CD4-positive, alpha-beta memory T cell (primary cell): ENCODE results near the gene FRMD4B. TPM values are rescaled to one million over a fixed set of nuclear protein-coding genes. Genes with fewer than 3 reads are reported as not detected.

Source experiments
- CTCF ChIA-PET: fragments of 350-600 bp; sonication (Branson Sonifier 250); formaldehyde crosslinking; loops from one replicate; lab custom pipeline; 2021; ENCODE audit warnings: inconsistent platforms; ENCODE audit not compliant: partially characterized antibody; lab: Charles Lee
- POLR2A ChIA-PET: fragments of 350-600 bp; sonication (Branson Sonifier 250); formaldehyde crosslinking; loops from one replicate; lab custom pipeline; 2021; ENCODE audit not compliant: partially characterized antibody; lab: Charles Lee
- DNase-seq, 5 donors: peaks; one replicate each; pipeline versions ENCODE4 v3.0.0 to v3.0.0-alpha.2; 2020 to 2022; ENCODE audit warnings: mixed read lengths in 1 of 5
- H3K27ac ChIP-seq: one replicate; pipeline ENCODE4 v1.7.0; 2013; ENCODE audit warnings: low read depth, low read length
- H3K27me3 ChIP-seq: 2 replicates; pipeline ENCODE4 v1.7.0; 2013; ENCODE audit warnings: mild to moderate bottlenecking, low read length, moderate library complexity; ENCODE audit not compliant: insufficient read depth
- H3K36me3 ChIP-seq: 2 replicates; pipeline ENCODE4 v1.7.0; 2013; ENCODE audit warnings: mild to moderate bottlenecking, low read length, moderate library complexity; ENCODE audit not compliant: insufficient read depth
- H3K4me1 ChIP-seq: 2 replicates; pipeline ENCODE4 v1.7.0; 2013; ENCODE audit warnings: mild to moderate bottlenecking, low read length, moderate library complexity; ENCODE audit not compliant: insufficient read depth
- H3K4me3 ChIP-seq, 2 donors: one replicate each; pipeline ENCODE4 v1.7.0; 2013; ENCODE audit warnings: low read length in 2 of 2, mild to moderate bottlenecking in 1 of 2
- H3K9me3 ChIP-seq, 2 donors: one replicate each; pipeline ENCODE4 v1.7.0; 2013; ENCODE audit warnings: low read length in 2 of 2, control low read depth in 1 of 2; ENCODE audit not compliant: control insufficient read depth in 1 of 2
- H3K27ac Mint-ChIP-seq, 7 donors: one replicate each; pipeline ENCODE4 v1.8.0; 2020 to 2021; ENCODE audit warnings: mixed read lengths in 7 of 7, mild to moderate bottlenecking in 6 of 7, inconsistent platforms in 3 of 7, moderate library complexity in 3 of 7
- H3K27me3 Mint-ChIP-seq, 2 donors: one replicate each; pipeline ENCODE4 v1.8.0; 2020 to 2021; ENCODE audit warnings: mixed read lengths in 2 of 2
- H3K36me3 Mint-ChIP-seq, 2 donors: one replicate each; pipeline ENCODE4 v1.8.0; 2020 to 2021; ENCODE audit warnings: mixed read lengths in 2 of 2, inconsistent platforms in 1 of 2, mild to moderate bottlenecking in 1 of 2
- H3K4me1 Mint-ChIP-seq, 4 donors: one replicate each; pipeline ENCODE4 v1.8.0; 2020 to 2021; ENCODE audit warnings: mixed read lengths in 4 of 4, mild to moderate bottlenecking in 1 of 4
- H3K4me3 Mint-ChIP-seq, 8 donors: one replicate each; pipeline ENCODE4 v1.8.0; 2020 to 2021; ENCODE audit warnings: mixed read lengths in 8 of 8, mild to moderate bottlenecking in 7 of 8, moderate library complexity in 6 of 8, inconsistent platforms in 3 of 8
- H3K9me3 Mint-ChIP-seq, 8 donors: one replicate each; pipeline ENCODE4 v1.8.0; 2020 to 2021; ENCODE audit warnings: mixed read lengths in 8 of 8, mild to moderate bottlenecking in 5 of 8, inconsistent platforms in 3 of 8, moderate library complexity in 1 of 8
- intact Hi-C: fragments of 100-400 bp; cut with micrococcal nuclease; formaldehyde crosslinking; loops from one replicate; pipeline ENCODE4 v1.15.1; 2023
- polyA plus RNA-seq, 2 donors: library from polyadenylated mRNA; unstranded; fragments of 300-500 nt; fragmentation: Illumina TruSeq; gene quantifications; one replicate each; pipeline ENCODE4 v1.2.3, GENCODE V29; 2021
- total RNA-seq, 2 experiments: library from RNA; stranded (reverse); gene quantifications; one replicate each; pipeline ENCODE4 v1.2.3, GENCODE V29; 2021

FRMD4B gene
- total and polyA plus RNA-seq, 4 experiments from 2014 or later, result 3.1 to 18.3 (median 13.5) TPM

- H3K27me3 ChIP-seq, result no peaks in the 10 kb centered on the region
- no peak overlapping the region for H3K27ac ChIP-seq
- ChIA-PET CTCF (interaction anchor here (0.7 to 5.2 kb wide), 8 partner anchors 9 to 131 kb away, joined by 3 to 49 read pairs (median 4); no protein-coding TSS in a partner anchor), POLR2A (no interaction called here)
- peaks cover 15% of the 10 kb centered on the region for H3K4me1 ChIP-seq
- peaks cover 10 to 18% (median 16%) of the 10 kb centered on the region in 4 donors for H3K4me1 Mint-ChIP-seq
- no peaks in the 10 kb centered on the region for H3K27me3 Mint-ChIP-seq
- peak overlapping the region in 4 of 7 donors; percentile 9 to 57 (median 33) for H3K27ac Mint-ChIP-seq
- peaks cover 16% of the 10 kb centered on the region for H3K36me3 ChIP-seq
- H3K36me3 Mint-ChIP-seq, result peaks cover 52 to 71% of the 10 kb centered on the region in 2 donors
- DNase-seq, result no peak
- H3K4me3 ChIP-seq, result no peak overlapping the region
- H3K4me3 Mint-ChIP-seq, result no peak overlapping the region
- H3K9me3 Mint-ChIP-seq, result no peaks in the 10 kb centered on the region
- H3K9me3 ChIP-seq, result no peaks in the 10 kb centered on the region
- intact Hi-C loops, result no loop called here
Measured at GRCh38 chr3:69174871-69175737, 210.8 kb downstream of the FRMD4B start.

GRCh38 chr3:69174445-69174844 is 211.4 kb downstream of the FRMD4B start:
- H3K9me3 Mint-ChIP-seq, result no peaks in the 10 kb centered on the region
- no peak for DNase-seq
- ChIA-PET CTCF (interaction anchor here (1.0 to 5.2 kb wide), 6 partner anchors 9 to 132 kb away, joined by 3 to 49 read pairs (median 4); no protein-coding TSS in a partner anchor), POLR2A (interaction anchor here (0.6 kb wide), 1 partner anchor 161 kb away, joined by 3 read pairs; the partner anchor contains the start of gene EOGT)
- peaks cover 7 to 14% (median 12%) of the 10 kb centered on the region in 4 donors for H3K4me1 Mint-ChIP-seq
- Histone ChIP-seq H3K4me3 (no peak overlapping the region), H3K4me1 (peaks cover 10% of the 10 kb centered on the region), H3K27me3 (no peaks in the 10 kb centered on the region), H3K36me3 (peaks cover 12% of the 10 kb centered on the region), H3K9me3 (no peaks in the 10 kb centered on the region), H3K27ac (no peak overlapping the region)
- no peaks in the 10 kb centered on the region for H3K27me3 Mint-ChIP-seq
- H3K36me3 Mint-ChIP-seq, result peaks cover 49 to 69% of the 10 kb centered on the region in 2 donors
- H3K4me3 Mint-ChIP-seq, result no peak overlapping the region
- intact Hi-C loops, result no loop called here
- H3K27ac Mint-ChIP-seq, result peak overlapping the region in 2 of 7 donors; percentile 22 to 57

- H3K27me3 ChIP-seq, result no peaks in the 10 kb centered on the region
- ChIA-PET CTCF (interaction anchor here (0.6 to 5.2 kb wide), 2 partner anchors 10 to 66 kb away, joined by 3 to 49 read pairs; no protein-coding TSS in a partner anchor), POLR2A (no interaction called here)
- no peak for DNase-seq
- H3K36me3 ChIP-seq, result peaks cover 12% of the 10 kb centered on the region
- H3K27me3 Mint-ChIP-seq, result no peaks in the 10 kb centered on the region
- H3K9me3 Mint-ChIP-seq, result no peaks in the 10 kb centered on the region
- H3K4me3 ChIP-seq, result no peak overlapping the region
- H3K27ac ChIP-seq, result no peak overlapping the region
- H3K27ac Mint-ChIP-seq, result peak overlapping the region in 2 of 7 donors; percentile 30 to 36
- H3K9me3 ChIP-seq, result no peaks in the 10 kb centered on the region
- H3K4me1 Mint-ChIP-seq, result no peaks in the 10 kb centered on the region
- H3K4me3 Mint-ChIP-seq, result no peak overlapping the region
- H3K36me3 Mint-ChIP-seq, result peaks cover 29 to 56% of the 10 kb centered on the region in 2 donors
- H3K4me1 ChIP-seq, result no peaks in the 10 kb centered on the region
- intact Hi-C loops, result no loop called here
Measured at GRCh38 chr3:69172058-69172457, 213.8 kb downstream of the FRMD4B start.

GRCh38 chr3:69166446-69166845 is 219.4 kb downstream of the FRMD4B start:
- Mint-ChIP-seq H3K27ac (peak overlapping the region in 1 of 7 donors; percentile 6), H3K27me3 (peaks cover 0 to 2% of the 10 kb centered on the region in 2 donors), H3K9me3 (no peaks in the 10 kb centered on the region), H3K36me3 (peaks cover 9 to 20% of the 10 kb centered on the region in 2 donors), H3K4me1 (peaks cover 0 to 5% (median 3%) of the 10 kb centered on the region in 4 donors), H3K4me3 (no peak overlapping the region)
- H3K4me1 ChIP-seq, result no peaks in the 10 kb centered on the region
- ChIA-PET POLR2A (no interaction called here), CTCF (interaction anchor here (1.6 to 14.2 kb wide), 2 partner anchors 143 to 245 kb away, joined by 3 to 529 read pairs; no protein-coding TSS in a partner anchor)
- H3K9me3 ChIP-seq, result no peaks in the 10 kb centered on the region
- H3K36me3 ChIP-seq, result peaks cover 8% of the 10 kb centered on the region
- H3K27ac ChIP-seq, result no peak overlapping the region
- no peak for DNase-seq
- intact Hi-C loops, result no loop called here
- no peak overlapping the region for H3K4me3 ChIP-seq
- H3K27me3 ChIP-seq, result no peaks in the 10 kb centered on the region

GRCh38 chr3:69165744-69166143 is 220.1 kb downstream of the FRMD4B start:
- CTCF ChIA-PET, result interaction anchor here (0.6 to 14.2 kb wide), 4 partner anchors 9 to 246 kb away, joined by 3 to 529 read pairs (median 6); no protein-coding TSS in a partner anchor
- no peaks in the 10 kb centered on the region for H3K9me3 ChIP-seq
- no peak overlapping the region for H3K27ac Mint-ChIP-seq

GRCh38 chr3:69164296-69164695 is 221.6 kb downstream of the FRMD4B start:
- intact Hi-C loops, result loop anchor here (5.0 kb wide), 2 partner anchors 508 to 783 kb away; no protein-coding TSS in a partner anchor
- no peaks in the 10 kb centered on the region for H3K27me3 ChIP-seq
- H3K36me3 Mint-ChIP-seq, result peaks cover 0 to 2% of the 10 kb centered on the region in 2 donors
- no peaks in the 10 kb centered on the region for H3K9me3 Mint-ChIP-seq
- no peak overlapping the region for H3K4me3 Mint-ChIP-seq
- no peaks in the 10 kb centered on the region for H3K4me1 ChIP-seq
- H3K4me1 Mint-ChIP-seq, result peaks cover 5 to 9% (median 5%) of the 10 kb centered on the region in 4 donors
- ChIA-PET CTCF (interaction anchor here (4.6 to 14.2 kb wide), 3 partner anchors 8 to 247 kb away, joined by 49 to 529 read pairs (median 62); no protein-coding TSS in a partner anchor), POLR2A (no interaction called here)
- H3K9me3 ChIP-seq, result no peaks in the 10 kb centered on the region
- DNase-seq, result no peak
- no peak overlapping the region for H3K27ac ChIP-seq
- no peak overlapping the region for H3K27ac Mint-ChIP-seq
- H3K27me3 Mint-ChIP-seq, result peaks cover 0 to 2% of the 10 kb centered on the region in 2 donors
- no peaks in the 10 kb centered on the region for H3K36me3 ChIP-seq
- no peak overlapping the region for H3K4me3 ChIP-seq

More at GRCh38 chr3:69165744-69166143, 220.1 kb downstream of the FRMD4B start:
- peaks cover 0 to 2% of the 10 kb centered on the region in 2 donors for H3K27me3 Mint-ChIP-seq
- H3K4me3 Mint-ChIP-seq, result no peak overlapping the region
- Histone ChIP-seq H3K27ac (no peak overlapping the region), H3K36me3 (peaks cover 5% of the 10 kb centered on the region), H3K4me3 (no peak overlapping the region), H3K27me3 (no peaks in the 10 kb centered on the region), H3K4me1 (no peaks in the 10 kb centered on the region)
- H3K4me1 Mint-ChIP-seq, result peaks cover 2 to 5% (median 3%) of the 10 kb centered on the region in 4 donors
- POLR2A ChIA-PET, result interaction anchor here (1.1 kb wide), 1 partner anchor 141 kb away, joined by 5 read pairs; no protein-coding TSS in a partner anchor
- no peak for DNase-seq
- H3K36me3 Mint-ChIP-seq, result peaks cover 4 to 13% of the 10 kb centered on the region in 2 donors
- intact Hi-C loops, result no loop called here
- no peaks in the 10 kb centered on the region for H3K9me3 Mint-ChIP-seq
